Measurements from ENCODE around the gene TNIK.
"Not testable (repeated sequence)": the region's sequence is repeated elsewhere in the genome, so short reads cannot be mapped to it uniquely, and the experiment has no call there.

The TNIK gene

GRCh38 chr3:171431550-171431949 is 28.7 kb downstream of the TNIK start:
- DNase-seq (ENCODE audit: low read depth): no peak
- H3K4me3 ChIP-seq (ENCODE audit: control insufficient read depth, low read depth, low read length): no peak overlapping the region
- TF ChIP-seq, protein P1, sequence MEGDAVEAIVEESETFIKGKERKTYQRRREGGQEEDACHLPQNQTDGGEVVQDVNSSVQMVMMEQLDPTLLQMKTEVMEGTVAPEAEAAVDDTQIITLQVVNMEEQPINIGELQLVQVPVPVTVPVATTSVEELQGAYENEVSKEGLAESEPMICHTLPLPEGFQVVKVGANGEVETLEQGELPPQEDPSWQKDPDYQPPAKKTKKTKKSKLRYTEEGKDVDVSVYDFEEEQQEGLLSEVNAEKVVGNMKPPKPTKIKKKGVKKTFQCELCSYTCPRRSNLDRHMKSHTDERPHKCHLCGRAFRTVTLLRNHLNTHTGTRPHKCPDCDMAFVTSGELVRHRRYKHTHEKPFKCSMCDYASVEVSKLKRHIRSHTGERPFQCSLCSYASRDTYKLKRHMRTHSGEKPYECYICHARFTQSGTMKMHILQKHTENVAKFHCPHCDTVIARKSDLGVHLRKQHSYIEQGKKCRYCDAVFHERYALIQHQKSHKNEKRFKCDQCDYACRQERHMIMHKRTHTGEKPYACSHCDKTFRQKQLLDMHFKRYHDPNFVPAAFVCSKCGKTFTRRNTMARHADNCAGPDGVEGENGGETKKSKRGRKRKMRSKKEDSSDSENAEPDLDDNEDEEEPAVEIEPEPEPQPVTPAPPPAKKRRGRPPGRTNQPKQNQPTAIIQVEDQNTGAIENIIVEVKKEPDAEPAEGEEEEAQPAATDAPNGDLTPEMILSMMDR (conservative IDR thresholded peaks at IDR 0.05; ENCODE audit: control insufficient read depth, insufficient read depth, low read depth, low read length): no peak

DNA sequence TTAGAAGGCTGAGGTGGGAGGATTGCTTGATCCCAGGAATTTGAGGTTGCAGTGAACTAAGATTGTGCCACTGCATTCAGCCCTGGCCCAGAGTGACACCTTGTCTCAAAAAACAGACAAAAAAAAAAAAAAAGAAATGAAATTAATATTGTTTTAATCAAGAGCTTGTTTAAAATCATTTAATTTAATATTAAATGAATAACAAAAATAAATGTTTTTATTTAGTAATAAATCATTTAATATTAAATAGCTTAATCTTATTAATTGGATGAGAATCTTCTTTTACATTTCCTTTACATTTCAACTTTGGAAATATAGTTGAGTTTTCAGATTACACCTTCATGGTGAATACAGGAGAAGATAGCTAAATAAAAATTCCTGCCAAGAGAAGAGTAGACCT is 29.7 kb downstream of the TNIK start:
- TF ChIP-seq, protein P1 (conservative IDR thresholded peaks at IDR 0.05; ENCODE audit: control insufficient read depth, insufficient read depth, low read depth, low read length): no peak
- no peak overlapping the region for H3K4me3 ChIP-seq (ENCODE audit: control insufficient read depth, low read depth, low read length)
- no peak for DNase-seq (ENCODE audit: low read depth)

GRCh38 chr3:171429635-171430034 is 30.6 kb downstream of the TNIK start:
- TF ChIP-seq, protein P1 (conservative IDR thresholded peaks at IDR 0.05; ENCODE audit: control insufficient read depth, insufficient read depth, low read depth, low read length): no peak
- DNase-seq (ENCODE audit: low read depth): no peak
- H3K4me3 ChIP-seq (ENCODE audit: control insufficient read depth, low read depth, low read length): no peak overlapping the region

- no peak for DNase-seq (ENCODE audit: low read depth)
- no peak overlapping the region for H3K4me3 ChIP-seq (ENCODE audit: control insufficient read depth, low read depth, low read length)
- TF ChIP-seq, protein P1 (conservative IDR thresholded peaks at IDR 0.05; ENCODE audit: control insufficient read depth, insufficient read depth, low read depth, low read length): no peak
Observed at GRCh38 chr3:171428892-171429291, 31.3 kb downstream of the TNIK start.

GRCh38 chr3:171428321-171428787 is 31.9 kb downstream of the TNIK start:
- TF ChIP-seq, protein P1 (conservative IDR thresholded peaks at IDR 0.05; ENCODE audit: control insufficient read depth, insufficient read depth, low read depth, low read length): no peak
- no peak overlapping the region for H3K4me3 ChIP-seq (ENCODE audit: control insufficient read depth, low read depth, low read length)
- no peak for DNase-seq (ENCODE audit: low read depth)

GRCh38 chr3:171427771-171428320 is 32.4 kb downstream of the TNIK start:
- DNase-seq (ENCODE audit: low read depth): no peak
- TF ChIP-seq, protein P1 (conservative IDR thresholded peaks at IDR 0.05; ENCODE audit: control insufficient read depth, insufficient read depth, low read depth, low read length): no peak
- no peak overlapping the region for H3K4me3 ChIP-seq (ENCODE audit: control insufficient read depth, low read depth, low read length)

- not testable (repeated sequence) for H3K4me3 ChIP-seq (ENCODE audit: control insufficient read depth, low read depth, low read length); DNase-seq (ENCODE audit: low read depth)
Observed at GRCh38 chr3:171424063-171424462, 36.1 kb downstream of the TNIK start.

GRCh38 chr3:171422855-171423254 is 37.4 kb downstream of the TNIK start:
- not testable (repeated sequence) for DNase-seq (ENCODE audit: low read depth); H3K4me3 ChIP-seq (ENCODE audit: control insufficient read depth, low read depth, low read length)

Measured in fibroblast of mammary gland (primary cell).